ENCODE results near the gene CHIT1. TPM values are rescaled to one million over a fixed set of nuclear protein-coding genes. Genes with fewer than 3 reads are reported as not detected.

CHIT1 gene
- total RNA-seq, 2 experiments from 2014 or later: 1.9 to 3.6 TPM

DNA sequence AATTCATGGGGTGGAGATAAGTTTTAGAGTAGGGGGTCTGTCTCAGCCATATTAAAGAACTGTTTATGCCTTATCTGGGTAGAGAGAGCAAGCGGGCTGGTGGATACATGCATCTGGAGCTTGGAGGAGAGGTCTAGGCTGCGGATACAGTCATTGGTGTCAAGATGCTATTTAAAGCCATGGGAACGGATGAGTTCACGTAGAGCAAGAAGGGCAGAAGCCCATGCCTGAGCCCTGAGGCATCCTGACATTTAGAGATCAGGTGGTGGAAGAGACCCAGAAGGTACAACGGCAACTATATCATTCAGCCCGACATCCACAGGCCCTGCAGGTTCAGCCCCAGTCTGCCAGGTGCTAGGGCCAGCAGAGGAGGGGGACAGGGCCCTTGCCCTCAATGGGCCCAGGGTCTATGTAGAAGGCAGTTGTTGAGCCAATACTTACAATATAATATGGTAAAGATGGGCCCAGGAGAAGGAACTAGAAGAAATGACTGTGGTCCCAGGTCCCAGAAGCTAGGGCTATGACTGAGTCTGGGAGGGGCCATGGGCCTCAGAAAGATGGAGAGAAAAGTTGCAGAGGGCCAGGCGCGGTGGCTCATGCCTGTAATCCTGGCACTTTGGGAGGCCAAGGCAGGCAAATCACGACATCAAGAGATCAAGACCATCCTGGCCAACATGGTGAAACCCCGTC lies 27.8 kb downstream of the CHIT1 start:
- no peak for DNase-seq (ENCODE audit: low spot score)
- ChIA-PET POLR2A (no interaction called here), CTCF (ENCODE audit: unreplicated experiment) (no interaction called here)
- TF ChIP-seq, protein P1, sequence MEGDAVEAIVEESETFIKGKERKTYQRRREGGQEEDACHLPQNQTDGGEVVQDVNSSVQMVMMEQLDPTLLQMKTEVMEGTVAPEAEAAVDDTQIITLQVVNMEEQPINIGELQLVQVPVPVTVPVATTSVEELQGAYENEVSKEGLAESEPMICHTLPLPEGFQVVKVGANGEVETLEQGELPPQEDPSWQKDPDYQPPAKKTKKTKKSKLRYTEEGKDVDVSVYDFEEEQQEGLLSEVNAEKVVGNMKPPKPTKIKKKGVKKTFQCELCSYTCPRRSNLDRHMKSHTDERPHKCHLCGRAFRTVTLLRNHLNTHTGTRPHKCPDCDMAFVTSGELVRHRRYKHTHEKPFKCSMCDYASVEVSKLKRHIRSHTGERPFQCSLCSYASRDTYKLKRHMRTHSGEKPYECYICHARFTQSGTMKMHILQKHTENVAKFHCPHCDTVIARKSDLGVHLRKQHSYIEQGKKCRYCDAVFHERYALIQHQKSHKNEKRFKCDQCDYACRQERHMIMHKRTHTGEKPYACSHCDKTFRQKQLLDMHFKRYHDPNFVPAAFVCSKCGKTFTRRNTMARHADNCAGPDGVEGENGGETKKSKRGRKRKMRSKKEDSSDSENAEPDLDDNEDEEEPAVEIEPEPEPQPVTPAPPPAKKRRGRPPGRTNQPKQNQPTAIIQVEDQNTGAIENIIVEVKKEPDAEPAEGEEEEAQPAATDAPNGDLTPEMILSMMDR (conservative IDR thresholded peaks at IDR 0.05; ENCODE audit: low read length): no peak
- TF ChIP-seq EZH2phosphoT487 (IDR thresholded peaks at IDR 0.05; ENCODE audit: borderline replicate concordance, low read depth, low read length): no peak
- intact Hi-C loops (cut with micrococcal nuclease; ENCODE audit: unreplicated experiment): no loop called here
- Histone ChIP-seq H4K20me1 (ENCODE audit: insufficient read depth, low read length) (no peaks in the 10 kb centered on the region), H3K9me2 (ENCODE audit: insufficient read depth, low read length) (no peaks in the 10 kb centered on the region), H3K4me2 (ENCODE audit: low read length) (no peak overlapping the region), H3K79me2 (ENCODE audit: insufficient read depth, low read depth, low read length) (no peaks in the 10 kb centered on the region), H3K9me3 (ENCODE audit: low read length) (no peaks in the 10 kb centered on the region), H3K36me3 (ENCODE audit: insufficient read depth, low read length) (no peaks in the 10 kb centered on the region), H2AFZ (ENCODE audit: low read length) (no peak overlapping the region), H3K4me1 (ENCODE audit: insufficient read depth, low read length, poor library complexity, severe bottlenecking) (no peaks in the 10 kb centered on the region), H3K27ac (ENCODE audit: low read depth, low read length, poor library complexity, severe bottlenecking) (no peak overlapping the region), H3K4me3 (ENCODE audit: low read depth, low read length, poor library complexity, severe bottlenecking) (no peak overlapping the region)
- BruUV-seq (replicated peaks): no TSS peak

DNA sequence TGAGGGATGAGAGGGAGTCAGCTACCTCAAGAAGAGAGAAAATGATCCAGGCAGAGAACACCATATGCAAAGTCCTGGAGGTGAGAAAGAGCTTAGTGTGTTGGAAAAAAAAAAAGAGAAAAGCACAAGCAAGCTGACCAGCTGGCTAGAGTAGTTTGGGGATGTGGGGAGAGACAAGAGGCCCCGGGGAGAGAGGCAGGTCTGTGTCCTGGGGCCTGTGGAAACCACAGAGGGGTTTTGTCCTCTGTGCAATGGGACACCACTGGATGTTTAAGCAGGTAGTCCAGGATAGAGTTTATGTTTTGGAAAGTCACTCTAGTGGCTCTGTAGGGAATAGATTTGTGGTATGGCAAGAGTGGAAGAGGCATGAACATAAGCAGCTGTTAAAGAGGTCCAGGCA lies 28.6 kb downstream of the CHIT1 start:
- Histone ChIP-seq H3K4me3 (ENCODE audit: low read depth, low read length, poor library complexity, severe bottlenecking) (no peak overlapping the region), H3K9me2 (ENCODE audit: insufficient read depth, low read length) (no peaks in the 10 kb centered on the region), H3K4me1 (ENCODE audit: insufficient read depth, low read length, poor library complexity, severe bottlenecking) (no peaks in the 10 kb centered on the region), H3K79me2 (ENCODE audit: insufficient read depth, low read depth, low read length) (no peaks in the 10 kb centered on the region), H3K27ac (ENCODE audit: low read depth, low read length, poor library complexity, severe bottlenecking) (no peak overlapping the region), H3K4me2 (ENCODE audit: low read length) (no peak overlapping the region), H4K20me1 (ENCODE audit: insufficient read depth, low read length) (no peaks in the 10 kb centered on the region), H3K36me3 (ENCODE audit: insufficient read depth, low read length) (no peaks in the 10 kb centered on the region), H2AFZ (ENCODE audit: low read length) (no peak overlapping the region), H3K9me3 (ENCODE audit: low read length) (no peaks in the 10 kb centered on the region)
- POLR2A ChIA-PET: interaction anchor here (0.6 kb wide), 1 partner anchor 498 kb away, joined by 3 read pairs; no protein-coding TSS in a partner anchor
- no peak for TF ChIP-seq EZH2phosphoT487 (IDR thresholded peaks at IDR 0.05; ENCODE audit: borderline replicate concordance, low read depth, low read length)
- TF ChIP-seq, protein P1 (conservative IDR thresholded peaks at IDR 0.05; ENCODE audit: low read length): no peak
- intact Hi-C loops (cut with micrococcal nuclease; ENCODE audit: unreplicated experiment): no loop called here
- BruUV-seq (replicated peaks): no TSS peak
- CTCF ChIA-PET (ENCODE audit: unreplicated experiment): no interaction called here
- DNase-seq (ENCODE audit: low spot score): no peak

DNA sequence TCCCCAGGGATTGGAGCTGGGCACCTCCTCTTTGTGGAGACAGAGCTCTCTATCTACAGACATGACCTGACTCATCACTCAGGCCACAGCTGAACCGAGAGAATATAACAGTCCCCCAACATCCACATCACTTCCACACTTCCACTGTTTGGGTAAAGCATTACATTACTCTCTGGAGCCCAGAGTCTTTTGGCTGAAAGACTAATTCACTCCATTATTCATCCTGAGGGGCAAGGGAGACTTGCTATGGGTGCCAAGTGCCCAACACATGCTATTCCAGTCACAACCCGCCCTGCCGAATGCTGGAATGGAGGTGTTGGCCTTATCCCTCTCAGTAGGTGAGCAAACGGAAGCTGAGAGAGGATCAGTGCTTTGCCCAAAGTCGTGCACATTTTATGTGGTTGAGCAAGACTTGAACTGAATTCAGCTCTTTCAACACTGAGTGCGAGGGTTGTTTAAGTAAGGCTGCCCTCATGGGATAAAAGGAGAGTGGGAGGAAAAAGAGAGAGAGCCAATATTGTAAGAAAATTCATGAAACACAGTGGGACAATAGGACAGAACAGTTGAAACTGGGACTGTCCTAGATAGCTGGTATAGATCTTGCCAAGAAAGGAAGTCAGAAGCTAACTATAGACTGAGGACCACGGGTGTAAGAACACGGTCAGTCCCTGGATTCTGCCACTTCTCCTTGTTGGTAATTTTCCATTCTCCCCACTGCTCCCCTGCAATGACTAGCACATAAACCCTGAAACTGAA lies 29.5 kb downstream of the CHIT1 start:
- DNase-seq (ENCODE audit: low spot score): no peak
- Histone ChIP-seq H3K4me1 (ENCODE audit: insufficient read depth, low read length, poor library complexity, severe bottlenecking) (no peaks in the 10 kb centered on the region), H3K36me3 (ENCODE audit: insufficient read depth, low read length) (no peaks in the 10 kb centered on the region), H3K4me3 (ENCODE audit: low read depth, low read length, poor library complexity, severe bottlenecking) (no peak overlapping the region), H3K4me2 (ENCODE audit: low read length) (no peak overlapping the region), H3K9me3 (ENCODE audit: low read length) (no peaks in the 10 kb centered on the region), H3K27ac (ENCODE audit: low read depth, low read length, poor library complexity, severe bottlenecking) (no peak overlapping the region), H2AFZ (ENCODE audit: low read length) (no peak overlapping the region), H3K9me2 (ENCODE audit: insufficient read depth, low read length) (no peaks in the 10 kb centered on the region), H4K20me1 (ENCODE audit: insufficient read depth, low read length) (no peaks in the 10 kb centered on the region), H3K79me2 (ENCODE audit: insufficient read depth, low read depth, low read length) (no peaks in the 10 kb centered on the region)
- CTCF ChIA-PET (ENCODE audit: unreplicated experiment): interaction anchor here (0.5 to 0.7 kb wide), 2 partner anchors 21 to 893 kb away, joined by 3 read pairs; no protein-coding TSS in a partner anchor
- POLR2A ChIA-PET: interaction anchor here (0.5 kb wide), 1 partner anchor 15 kb away, joined by 3 read pairs; no protein-coding TSS in a partner anchor
- no TSS peak for BruUV-seq (replicated peaks)
- intact Hi-C loops (cut with micrococcal nuclease; ENCODE audit: unreplicated experiment): no loop called here
- TF ChIP-seq, protein P1 (conservative IDR thresholded peaks at IDR 0.05; ENCODE audit: low read length): no peak
- no peak for TF ChIP-seq EZH2phosphoT487 (IDR thresholded peaks at IDR 0.05; ENCODE audit: borderline replicate concordance, low read depth, low read length)

All from OCI-LY7 (cell line).